ENCODE data around the gene PALLD. TPM values are rescaled to one million over a fixed set of nuclear protein-coding genes. Genes with fewer than 3 reads are reported as not detected.

PALLD gene
- total RNA-seq, 1 experiment from 2014 or later = 6.5 TPM

DNA sequence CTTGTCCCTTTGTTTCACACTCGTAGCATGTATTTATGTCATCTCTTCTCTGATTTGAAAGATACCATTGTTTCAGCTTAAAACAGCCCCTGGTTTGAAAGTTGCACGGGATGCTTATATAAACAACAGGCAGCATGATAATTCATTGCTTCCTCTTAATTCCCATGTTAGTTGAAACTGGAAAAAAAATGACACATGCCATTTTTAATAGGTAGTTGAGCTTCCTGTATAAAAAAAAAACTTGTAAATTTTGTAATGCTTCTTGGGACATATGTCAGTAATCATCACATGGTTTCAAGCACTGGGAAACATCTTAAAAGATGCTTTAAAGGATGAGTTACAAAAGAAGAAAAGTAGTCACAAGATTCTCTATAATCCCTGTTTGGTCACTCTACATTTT, 243.0 kb downstream of the PALLD start:
- CTCF ChIA-PET = no interaction called here
- POLR2A ChIA-PET = no interaction called here
- no TSS peak for BruUV-seq (replicated peaks)

DNA sequence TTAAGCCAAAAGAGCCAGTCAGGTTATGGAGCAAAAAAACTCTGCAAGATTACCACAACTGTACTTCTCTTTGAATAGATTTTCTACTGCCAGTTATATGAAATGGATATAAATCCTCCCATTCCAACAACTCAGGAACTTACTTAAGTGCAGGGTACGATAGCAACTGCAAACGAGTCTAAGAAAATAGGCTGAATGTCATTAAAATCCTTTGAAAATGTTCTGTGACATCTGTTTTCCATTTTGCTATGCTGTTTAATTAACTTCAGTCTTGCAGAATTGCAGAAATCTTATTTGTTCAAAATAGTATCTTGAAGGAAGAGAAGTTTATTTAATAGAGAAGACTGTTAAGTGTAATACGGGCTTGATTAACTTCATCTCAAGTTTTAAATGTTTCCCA, 243.8 kb downstream of the PALLD start:
- TF ChIP-seq CTCF (IDR thresholded peaks at IDR 0.05) (no peak), POLR2AphosphoS5 (IDR thresholded peaks at IDR 0.05; ENCODE audit: low read depth, low read length) (no peak), TCF7L2 (IDR thresholded peaks at IDR 0.05; ENCODE audit: low read depth, low read length) (no peak), REST (IDR thresholded peaks at IDR 0.05; ENCODE audit: insufficient read depth in 1 of 2, low read depth in 2 of 2, low read length in 1 of 2) (no peak), SIN3A (IDR thresholded peaks at IDR 0.05; ENCODE audit: borderline replicate concordance, insufficient read depth, low read depth, low read length) (no peak)
- ChIA-PET CTCF (no interaction called here), POLR2A (no interaction called here)
- H3K4me3 ChIP-seq (ENCODE audit: low read depth in 2 of 2, low read length in 2 of 2) = no peak overlapping the region
- H3K9me3 ChIP-seq (ENCODE audit: control insufficient read depth, insufficient read depth, low read depth, low read length) = no peaks in the 10 kb centered on the region
- no peaks in the 10 kb centered on the region for H3K27me3 ChIP-seq (ENCODE audit: control insufficient read depth, insufficient read depth, low read length)
- no peak overlapping the region for H3K27ac ChIP-seq (ENCODE audit: low read length)
- no peaks in the 10 kb centered on the region for H3K36me3 ChIP-seq (ENCODE audit: control insufficient read depth, insufficient read depth, low read length)
- H3K4me1 ChIP-seq (ENCODE audit: control insufficient read depth, insufficient read depth, low read length) = no peaks in the 10 kb centered on the region
- in situ Hi-C loops (cut with HindIII; ENCODE audit: low pct_unique_long_range_greater_than_20kb, low sequenced_read_pairs) (no loop called here), intact Hi-C loops (cut with micrococcal nuclease; ENCODE audit: unreplicated experiment) (no loop called here)
- no peak for ATAC-seq
- no peak for DNase-seq (ENCODE audit: low read depth, low spot score)
- no TSS peak for BruUV-seq (replicated peaks)

More for the DNA sequence above, 243.0 kb downstream of the PALLD start:
- ATAC-seq (no peak), DNase-seq (ENCODE audit: low read depth, low spot score) (no peak)
- intact Hi-C loops (cut with micrococcal nuclease; ENCODE audit: unreplicated experiment) (no loop called here), in situ Hi-C loops (cut with HindIII; ENCODE audit: low pct_unique_long_range_greater_than_20kb, low sequenced_read_pairs) (no loop called here)
- no peaks in the 10 kb centered on the region for H3K9me3 ChIP-seq (ENCODE audit: control insufficient read depth, insufficient read depth, low read depth, low read length)
- no peaks in the 10 kb centered on the region for H3K36me3 ChIP-seq (ENCODE audit: control insufficient read depth, insufficient read depth, low read length)
- no peaks in the 10 kb centered on the region for H3K4me1 ChIP-seq (ENCODE audit: control insufficient read depth, insufficient read depth, low read length)
- TF ChIP-seq TCF7L2 (IDR thresholded peaks at IDR 0.05; ENCODE audit: low read depth, low read length) (no peak), CTCF (IDR thresholded peaks at IDR 0.05) (no peak), REST (IDR thresholded peaks at IDR 0.05; ENCODE audit: insufficient read depth in 1 of 2, low read depth in 2 of 2, low read length in 1 of 2) (no peak), POLR2AphosphoS5 (IDR thresholded peaks at IDR 0.05; ENCODE audit: low read depth, low read length) (no peak), SIN3A (IDR thresholded peaks at IDR 0.05; ENCODE audit: borderline replicate concordance, insufficient read depth, low read depth, low read length) (no peak)
- no peaks in the 10 kb centered on the region for H3K27me3 ChIP-seq (ENCODE audit: control insufficient read depth, insufficient read depth, low read length)
- no peak overlapping the region for H3K27ac ChIP-seq (ENCODE audit: low read length)
- no peak overlapping the region for H3K4me3 ChIP-seq (ENCODE audit: low read depth in 2 of 2, low read length in 2 of 2)

All from Panc1 (cell line).